UCSD-AML1 (cell line): ENCODE measurements around the gene PLA2G15.

Experiments
- DNase-seq: peaks from one replicate; lab custom pipeline; 2025; ENCODE audit not compliant: unreplicated experiment; lab: John Stamatoyannopoulos, UW

Gene PLA2G15

DNA sequence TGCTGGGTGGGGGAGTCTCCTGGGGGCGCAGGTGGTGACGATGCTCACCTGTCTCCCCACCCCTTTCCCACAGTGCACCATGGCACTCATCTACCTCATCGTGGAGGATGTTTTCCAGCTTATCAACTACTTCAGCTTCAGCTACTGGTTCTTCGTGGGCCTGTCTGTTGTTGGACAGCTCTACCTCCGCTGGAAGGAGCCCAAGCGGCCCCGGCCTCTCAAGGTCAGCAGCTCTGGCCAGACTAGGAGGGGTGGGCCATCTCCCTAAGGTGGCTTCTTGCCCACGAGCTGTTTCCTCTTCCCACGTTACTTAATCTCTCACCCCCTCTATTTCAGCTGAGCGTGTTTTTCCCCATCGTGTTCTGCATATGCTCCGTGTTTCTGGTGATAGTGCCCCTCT is 51.1 kb downstream of the PLA2G15 start:
- DNase-seq: no peak

DNA sequence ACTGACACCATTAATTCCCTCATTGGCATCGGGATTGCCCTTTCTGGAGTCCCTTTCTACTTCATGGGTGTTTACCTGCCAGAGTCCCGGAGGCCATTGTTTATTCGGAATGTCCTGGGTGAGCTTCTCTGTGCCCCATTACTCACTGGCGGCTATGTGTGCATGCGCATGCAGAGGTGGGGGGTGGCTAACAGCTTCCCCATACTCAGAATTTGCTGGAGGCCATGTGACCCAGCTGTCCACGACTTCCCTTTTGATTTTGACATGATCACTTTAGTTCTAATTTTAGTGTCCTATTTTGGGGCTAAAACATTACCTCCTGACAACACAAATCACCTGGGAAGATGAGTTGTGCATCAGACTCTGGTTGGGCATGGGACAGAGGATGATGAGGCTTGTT is 51.5 kb downstream of the PLA2G15 start:
- no peak for DNase-seq

DNA sequence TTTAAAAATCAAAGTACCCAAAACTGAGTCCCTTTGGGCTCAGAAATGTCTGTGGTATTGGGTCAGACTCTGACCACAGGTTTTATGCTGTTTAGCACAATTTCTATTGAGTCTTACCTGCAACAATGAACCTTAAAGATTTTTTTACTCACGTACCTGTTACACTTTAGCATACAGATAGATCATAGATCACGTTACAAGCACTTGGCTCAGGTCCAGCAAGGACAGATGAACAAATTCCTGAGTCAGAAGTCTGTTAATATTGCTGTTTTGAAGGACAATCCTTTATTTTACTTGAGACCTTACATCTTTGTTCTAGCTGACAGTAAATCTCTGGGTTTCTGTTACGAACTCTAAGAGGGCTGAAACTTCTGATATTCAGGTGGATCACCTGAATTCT is 52.7 kb downstream of the PLA2G15 start:
- DNase-seq: no peak

DNA sequence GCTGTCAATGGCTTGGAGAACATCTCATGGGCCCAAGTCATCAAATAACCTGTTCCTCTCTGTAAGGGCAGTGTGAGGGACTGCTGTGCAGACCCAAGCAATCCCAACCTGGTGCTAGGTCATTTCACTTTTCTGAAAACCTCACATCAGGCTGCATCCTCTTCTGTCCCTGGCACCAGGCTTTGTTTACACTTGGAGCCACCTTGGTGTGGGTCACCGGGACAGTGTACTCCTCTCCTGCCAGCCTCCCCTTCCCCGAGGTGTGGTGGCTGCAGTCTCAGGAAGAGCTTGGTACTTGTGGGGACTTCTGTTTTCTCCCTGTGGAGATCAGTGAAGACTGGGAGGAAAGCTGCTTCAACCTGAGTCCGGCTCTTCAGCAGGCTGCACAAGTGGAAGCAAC is 53.1 kb downstream of the PLA2G15 start:
- DNase-seq: no peak

GRCh38 chr16:68298907-68299561 is 53.9 kb downstream of the PLA2G15 start:
- no peak for DNase-seq

GRCh38 chr16:68299571-68300453 is 54.6 kb downstream of the PLA2G15 start:
- no peak for DNase-seq

DNA sequence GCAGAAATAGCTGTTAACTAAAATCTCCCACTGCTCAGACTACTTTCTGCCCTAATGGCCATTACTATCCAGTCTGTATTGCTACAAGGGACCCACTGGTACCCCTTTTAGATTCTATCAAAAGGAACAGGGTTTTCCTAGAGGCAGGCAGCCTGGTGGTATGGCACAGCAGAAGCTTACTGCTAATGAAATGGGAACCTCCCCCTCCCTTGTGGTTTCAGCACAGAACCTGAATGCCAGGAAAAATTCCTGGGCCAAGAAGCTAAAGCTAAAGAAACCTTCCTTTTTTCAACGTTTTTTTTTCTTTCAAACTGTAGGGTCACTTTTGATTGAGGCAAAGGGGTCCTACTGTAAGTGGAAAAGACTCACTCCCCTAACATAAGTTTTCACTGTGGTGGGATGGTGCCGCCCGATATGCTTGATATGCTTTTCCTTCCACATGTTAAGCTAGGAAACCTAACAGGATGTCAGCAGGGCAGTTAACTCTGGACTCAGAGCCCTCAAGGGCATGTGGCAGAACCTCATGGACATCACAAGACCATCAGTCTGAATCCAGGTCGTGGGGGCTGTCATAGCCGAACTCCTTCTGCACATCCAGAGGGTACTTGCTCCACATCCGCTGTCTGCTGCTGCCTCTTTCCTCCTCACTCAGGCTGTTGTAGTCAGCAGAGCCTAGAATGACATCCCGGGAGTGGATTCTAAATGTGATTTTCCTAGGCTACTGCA is 55.7 kb downstream of the PLA2G15 start:
- no peak for DNase-seq

GRCh38 chr16:68306633-68307032 is 61.5 kb downstream of the PLA2G15 start:
- DNase-seq: no peak

DNA sequence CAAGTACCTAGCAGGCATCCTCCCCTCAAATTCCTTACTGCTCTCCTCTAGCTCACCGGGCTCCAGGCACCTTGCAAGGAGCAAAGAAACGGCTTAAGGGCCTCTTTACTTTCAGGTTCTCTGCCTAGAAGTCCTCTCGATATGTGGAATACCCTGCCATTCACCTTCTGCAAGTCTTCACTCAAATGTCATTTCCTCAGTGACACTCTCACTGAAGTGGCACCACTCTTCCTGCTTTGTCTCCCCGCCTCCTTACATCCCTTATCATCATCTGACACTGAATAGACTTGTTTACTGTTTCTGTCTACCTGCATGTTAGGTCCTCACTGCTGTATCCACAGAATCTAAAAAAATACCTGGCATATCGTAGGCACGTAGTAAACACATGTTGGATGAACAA is 64.6 kb downstream of the PLA2G15 start:
- no peak for DNase-seq

DNA sequence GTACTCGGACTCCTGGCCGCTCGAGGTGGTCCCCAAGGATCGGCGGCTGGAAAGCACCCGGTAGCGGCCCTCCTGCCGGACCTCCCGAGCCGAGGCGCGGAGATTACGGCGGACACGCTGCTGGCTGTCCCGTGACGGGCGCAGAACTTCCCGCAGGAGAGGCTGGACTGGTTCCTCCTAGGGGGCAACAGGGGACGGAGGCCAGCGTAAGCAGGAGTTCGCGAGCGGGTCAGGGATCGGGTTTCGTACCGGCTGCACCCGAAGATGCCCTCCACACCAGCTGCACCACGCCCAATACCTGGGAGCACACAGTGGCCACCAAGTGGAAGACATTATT is 65.2 kb downstream of the PLA2G15 start:
- no peak for DNase-seq
